Ishikawa (cell line): Measurements from ENCODE around the gene LPGAT1.

Experiments
- CEBPB ChIP-seq: IDR thresholded peaks from 2 replicates; pipeline ENCODE4 v1.6.1; 2012
- CREB1 ChIP-seq: IDR thresholded peaks from 2 replicates; pipeline ENCODE4 v1.6.1; 2012; ENCODE audit warnings: low read depth
- EGR1 ChIP-seq: IDR thresholded peaks from 2 replicates; pipeline ENCODE4 v1.6.1; 2012
- EP300 ChIP-seq: IDR thresholded peaks from 2 replicates; pipeline ENCODE4 v1.6.1; 2012; ENCODE audit warnings: borderline replicate concordance
- FOXM1 ChIP-seq: IDR thresholded peaks from 2 replicates; pipeline ENCODE4 v1.6.1; 2012; ENCODE audit warnings: low read depth, borderline replicate concordance
- NFIC ChIP-seq: IDR thresholded peaks from 2 replicates; pipeline ENCODE4 v1.6.1; 2012
- RAD21 ChIP-seq: IDR thresholded peaks from 2 replicates; pipeline ENCODE4 v1.6.1; 2012; ENCODE audit warnings: low read depth
- TAF1 ChIP-seq: IDR thresholded peaks from 2 replicates; pipeline ENCODE4 v1.6.1; 2012; ENCODE audit warnings: low read depth, mild to moderate bottlenecking
- TCF12 ChIP-seq: IDR thresholded peaks from 2 replicates; pipeline ENCODE4 v1.6.1; 2012; ENCODE audit warnings: low read depth
- TEAD4 ChIP-seq: IDR thresholded peaks from 2 replicates; pipeline ENCODE4 v1.6.1; 2012
- YY1 ChIP-seq: IDR thresholded peaks from 2 replicates; pipeline ENCODE4 v1.6.1; 2012; ENCODE audit warnings: low read depth
- ZBTB7A ChIP-seq: IDR thresholded peaks from 2 replicates; pipeline ENCODE4 v1.6.1; 2012; ENCODE audit warnings: low read depth
- TF ChIP-seq, protein P1 (sequence below): IDR thresholded peaks from 2 replicates; pipeline ENCODE4 v1.6.1; 2012; ENCODE audit warnings: low read depth, mild to moderate bottlenecking
- TF ChIP-seq, protein P2 (sequence below): IDR thresholded peaks from 2 replicates; pipeline ENCODE4 v1.6.1; 2012
- TF ChIP-seq, protein P3 (sequence below): IDR thresholded peaks from 2 replicates; pipeline ENCODE4 v1.6.1; 2012

Gene LPGAT1

DNA sequence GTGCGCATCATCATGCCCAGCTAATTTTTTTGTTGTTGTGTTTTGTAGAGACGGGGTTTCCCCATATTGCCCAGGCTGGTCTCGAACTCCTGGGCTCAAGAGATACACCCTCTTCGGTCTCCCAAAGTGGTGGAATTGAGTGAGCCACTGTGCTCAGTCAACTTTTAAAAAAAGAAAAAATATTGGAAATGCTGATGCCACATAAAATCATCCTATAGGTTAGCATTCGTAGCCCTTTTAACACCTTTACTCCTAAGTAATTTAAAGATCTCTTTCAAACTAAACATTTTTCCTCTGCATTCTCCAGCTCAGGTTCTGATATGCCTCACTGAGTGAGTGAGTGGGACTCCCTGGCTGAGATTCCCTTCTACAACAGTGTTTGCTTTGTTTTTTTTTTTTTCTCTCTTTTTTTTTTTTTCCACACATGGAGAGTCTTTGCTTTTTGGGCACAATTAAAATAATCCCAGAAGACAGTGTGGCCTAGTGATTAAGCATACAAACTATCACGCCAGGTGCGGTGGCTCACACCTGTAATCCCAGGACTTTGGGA is 74.0 kb downstream of the LPGAT1 start:
- TF ChIP-seq TEAD4 (no peak), CEBPB (no peak), TCF12 (no peak), RAD21 (no peak)
- TF ChIP-seq, protein P1, sequence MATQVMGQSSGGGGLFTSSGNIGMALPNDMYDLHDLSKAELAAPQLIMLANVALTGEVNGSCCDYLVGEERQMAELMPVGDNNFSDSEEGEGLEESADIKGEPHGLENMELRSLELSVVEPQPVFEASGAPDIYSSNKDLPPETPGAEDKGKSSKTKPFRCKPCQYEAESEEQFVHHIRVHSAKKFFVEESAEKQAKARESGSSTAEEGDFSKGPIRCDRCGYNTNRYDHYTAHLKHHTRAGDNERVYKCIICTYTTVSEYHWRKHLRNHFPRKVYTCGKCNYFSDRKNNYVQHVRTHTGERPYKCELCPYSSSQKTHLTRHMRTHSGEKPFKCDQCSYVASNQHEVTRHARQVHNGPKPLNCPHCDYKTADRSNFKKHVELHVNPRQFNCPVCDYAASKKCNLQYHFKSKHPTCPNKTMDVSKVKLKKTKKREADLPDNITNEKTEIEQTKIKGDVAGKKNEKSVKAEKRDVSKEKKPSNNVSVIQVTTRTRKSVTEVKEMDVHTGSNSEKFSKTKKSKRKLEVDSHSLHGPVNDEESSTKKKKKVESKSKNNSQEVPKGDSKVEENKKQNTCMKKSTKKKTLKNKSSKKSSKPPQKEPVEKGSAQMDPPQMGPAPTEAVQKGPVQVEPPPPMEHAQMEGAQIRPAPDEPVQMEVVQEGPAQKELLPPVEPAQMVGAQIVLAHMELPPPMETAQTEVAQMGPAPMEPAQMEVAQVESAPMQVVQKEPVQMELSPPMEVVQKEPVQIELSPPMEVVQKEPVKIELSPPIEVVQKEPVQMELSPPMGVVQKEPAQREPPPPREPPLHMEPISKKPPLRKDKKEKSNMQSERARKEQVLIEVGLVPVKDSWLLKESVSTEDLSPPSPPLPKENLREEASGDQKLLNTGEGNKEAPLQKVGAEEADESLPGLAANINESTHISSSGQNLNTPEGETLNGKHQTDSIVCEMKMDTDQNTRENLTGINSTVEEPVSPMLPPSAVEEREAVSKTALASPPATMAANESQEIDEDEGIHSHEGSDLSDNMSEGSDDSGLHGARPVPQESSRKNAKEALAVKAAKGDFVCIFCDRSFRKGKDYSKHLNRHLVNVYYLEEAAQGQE: no peak

DNA sequence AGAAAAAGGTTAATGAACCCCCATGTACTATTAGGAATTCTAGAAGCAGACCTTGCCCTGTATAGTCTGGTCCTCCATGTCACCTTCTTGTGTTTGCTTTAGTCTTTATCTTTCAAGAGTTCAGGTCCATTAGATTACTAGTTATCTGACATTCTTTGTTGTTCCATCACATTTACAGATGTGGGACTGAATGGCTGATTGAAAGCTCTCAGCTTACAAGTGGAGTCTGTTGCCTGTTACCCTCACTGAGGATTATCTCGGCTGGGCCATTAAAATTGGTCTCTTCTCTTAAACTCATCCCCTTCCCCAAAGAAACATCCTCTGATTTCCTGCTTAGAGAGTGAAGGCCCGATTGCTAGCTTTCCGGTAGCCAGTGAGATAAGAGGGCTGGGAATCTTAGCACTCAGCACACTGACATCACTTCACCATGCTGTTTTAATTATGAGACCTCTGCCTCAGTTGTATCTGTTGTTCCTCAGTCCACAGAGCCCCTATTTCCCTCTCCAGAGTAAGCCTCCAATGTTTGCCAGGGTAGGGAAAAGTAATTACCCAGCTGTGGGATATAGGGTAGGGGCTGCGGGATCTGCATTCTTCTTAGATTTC is 76.8 kb downstream of the LPGAT1 start:
- TF ChIP-seq, protein P2, sequence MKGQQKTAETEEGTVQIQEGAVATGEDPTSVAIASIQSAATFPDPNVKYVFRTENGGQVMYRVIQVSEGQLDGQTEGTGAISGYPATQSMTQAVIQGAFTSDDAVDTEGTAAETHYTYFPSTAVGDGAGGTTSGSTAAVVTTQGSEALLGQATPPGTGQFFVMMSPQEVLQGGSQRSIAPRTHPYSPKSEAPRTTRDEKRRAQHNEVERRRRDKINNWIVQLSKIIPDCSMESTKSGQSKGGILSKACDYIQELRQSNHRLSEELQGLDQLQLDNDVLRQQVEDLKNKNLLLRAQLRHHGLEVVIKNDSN: no peak
- TF ChIP-seq EP300 (no peak), FOXM1 (no peak), CREB1 (no peak)

DNA sequence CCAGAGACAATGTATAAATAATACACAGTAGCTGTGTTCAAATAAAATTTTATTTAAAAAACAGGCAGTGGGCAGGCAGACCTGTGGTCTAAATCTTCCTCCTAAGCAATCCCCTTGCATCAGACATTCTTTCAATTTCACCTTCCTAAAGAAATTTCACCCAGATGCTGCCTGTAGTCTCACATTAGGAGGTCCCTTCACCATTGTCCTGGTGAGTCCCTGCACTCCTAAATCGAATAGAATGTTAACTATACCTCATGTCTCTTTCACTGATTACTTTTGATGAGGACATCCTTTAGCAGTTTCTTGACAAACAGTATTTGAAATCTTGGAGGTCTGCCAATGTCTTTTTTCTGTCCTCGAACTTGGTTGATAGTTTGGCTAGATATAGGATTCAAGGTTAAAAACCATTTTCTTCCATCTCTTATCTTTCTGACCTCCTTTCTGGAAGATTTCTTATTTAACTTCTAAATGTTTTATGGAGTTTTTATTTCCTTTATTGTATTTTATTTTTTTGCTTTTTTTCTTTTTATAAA is 77.5 kb downstream of the LPGAT1 start:
- TF ChIP-seq CREB1: no peak
- TF ChIP-seq TAF1: no peak
- TF ChIP-seq, protein P1: no peak
- no peak for TF ChIP-seq TCF12
- TF ChIP-seq, protein P3, sequence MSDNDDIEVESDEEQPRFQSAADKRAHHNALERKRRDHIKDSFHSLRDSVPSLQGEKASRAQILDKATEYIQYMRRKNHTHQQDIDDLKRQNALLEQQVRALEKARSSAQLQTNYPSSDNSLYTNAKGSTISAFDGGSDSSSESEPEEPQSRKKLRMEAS: no peak
- TF ChIP-seq RAD21: no peak
- no peak for TF ChIP-seq TEAD4
- TF ChIP-seq FOXM1: no peak
- no peak for TF ChIP-seq CEBPB
- TF ChIP-seq ZBTB7A: no peak

DNA sequence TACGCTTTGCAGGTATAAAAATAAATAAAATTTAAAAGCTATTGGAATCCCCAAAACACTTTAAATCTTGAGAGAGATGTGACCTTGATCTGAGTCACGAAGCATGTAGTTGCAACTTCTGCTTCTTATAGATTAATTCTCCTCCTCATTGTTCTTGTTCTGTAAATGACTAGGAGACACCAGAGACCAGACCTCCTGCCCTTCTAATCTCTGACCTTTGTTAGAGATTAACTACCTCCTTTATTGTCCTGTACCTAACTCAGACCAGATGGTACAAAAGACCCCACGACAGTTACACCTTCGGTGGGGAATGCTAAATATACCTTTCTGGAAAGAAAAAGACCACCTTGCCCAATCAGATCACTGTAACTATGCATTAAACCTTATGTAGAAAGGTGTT is 78.2 kb downstream of the LPGAT1 start:
- TF ChIP-seq CEBPB: no peak
- TF ChIP-seq EP300: no peak
- no peak for TF ChIP-seq NFIC
- no peak for TF ChIP-seq EGR1
- TF ChIP-seq, protein P1: no peak
- TF ChIP-seq RAD21: no peak
- TF ChIP-seq TCF12: no peak
- TF ChIP-seq CREB1: no peak
- TF ChIP-seq, protein P2: no peak
- TF ChIP-seq ZBTB7A: no peak
- TF ChIP-seq TAF1: no peak
- TF ChIP-seq, protein P3: no peak
- no peak for TF ChIP-seq TEAD4
- no peak for TF ChIP-seq YY1
- TF ChIP-seq FOXM1: no peak
